LoVo (cell line): ENCODE measurements around the gene SEMA3E.
"Not testable (repeated sequence)": the region's sequence is repeated elsewhere in the genome, so short reads cannot be mapped to it uniquely, and the experiment has no call there.

Source experiments
- DNase-seq: peaks from one replicate; pipeline ENCODE4 v3.0.0-alpha.2; 2016; ENCODE audit warnings: low spot score

SEMA3E gene

GRCh38 chr7:83452256-83452655 lies 196.7 kb downstream of the SEMA3E start:
- DNase-seq = no peak

- DNase-seq = no peak
Observed at GRCh38 chr7:83451501-83452045, 197.4 kb downstream of the SEMA3E start.

GRCh38 chr7:83449781-83450180 lies 199.2 kb downstream of the SEMA3E start:
- no peak for DNase-seq

GRCh38 chr7:83447681-83448080 lies 201.3 kb downstream of the SEMA3E start:
- DNase-seq = no peak

- no peak for DNase-seq
Observed at GRCh38 chr7:83446102-83446669, 202.8 kb downstream of the SEMA3E start.

GRCh38 chr7:83442911-83443310 lies 206.0 kb downstream of the SEMA3E start:
- no peak for DNase-seq

GRCh38 chr7:83439026-83439425 lies 209.9 kb downstream of the SEMA3E start:
- no peak for DNase-seq

- DNase-seq = not testable (repeated sequence)
Observed at GRCh38 chr7:83430289-83430688, 218.7 kb downstream of the SEMA3E start.

- no peak for DNase-seq
Observed at GRCh38 chr7:83429493-83429892, 219.4 kb downstream of the SEMA3E start.

GRCh38 chr7:83427884-83428283 lies 221.1 kb downstream of the SEMA3E start:
- DNase-seq = peak; percentile 47

- no peak for DNase-seq
Observed at GRCh38 chr7:83426325-83426724, 222.6 kb downstream of the SEMA3E start.

GRCh38 chr7:83419013-83419412 lies 229.9 kb downstream of the SEMA3E start:
- no peak for DNase-seq

- no peak for DNase-seq
Observed at GRCh38 chr7:83415840-83416239, 233.1 kb downstream of the SEMA3E start.

- DNase-seq = no peak
Observed at GRCh38 chr7:83414947-83415346, 234.0 kb downstream of the SEMA3E start.

GRCh38 chr7:83413831-83414230 lies 235.1 kb downstream of the SEMA3E start:
- DNase-seq = no peak

- no peak for DNase-seq
Observed at GRCh38 chr7:83413424-83413823, 235.5 kb downstream of the SEMA3E start.

GRCh38 chr7:83410989-83411591 lies 237.8 kb downstream of the SEMA3E start:
- DNase-seq = peak; percentile 62

- DNase-seq = no peak
Observed at GRCh38 chr7:83394776-83395175, 254.2 kb downstream of the SEMA3E start.

GRCh38 chr7:83388436-83388835 lies 260.5 kb downstream of the SEMA3E start:
- DNase-seq = no peak

- DNase-seq = no peak
Observed at GRCh38 chr7:83366629-83367028, 282.3 kb downstream of the SEMA3E start.

GRCh38 chr7:83365746-83366145 lies 283.2 kb downstream of the SEMA3E start:
- no peak for DNase-seq

GRCh38 chr7:83362871-83363550 lies 285.9 kb downstream of the SEMA3E start:
- no peak for DNase-seq

- DNase-seq = no peak
Observed at GRCh38 chr7:83359108-83359507, 289.8 kb downstream of the SEMA3E start.
